Measurements from ENCODE around the gene GPR18. TPM values are rescaled to one million over a fixed set of nuclear protein-coding genes. Genes with fewer than 3 reads are reported as not detected.

Gene GPR18
- total and polyA plus RNA-seq, 2 of the 4 experiments (the other 2 are of a cell fraction): not detected

DNA sequence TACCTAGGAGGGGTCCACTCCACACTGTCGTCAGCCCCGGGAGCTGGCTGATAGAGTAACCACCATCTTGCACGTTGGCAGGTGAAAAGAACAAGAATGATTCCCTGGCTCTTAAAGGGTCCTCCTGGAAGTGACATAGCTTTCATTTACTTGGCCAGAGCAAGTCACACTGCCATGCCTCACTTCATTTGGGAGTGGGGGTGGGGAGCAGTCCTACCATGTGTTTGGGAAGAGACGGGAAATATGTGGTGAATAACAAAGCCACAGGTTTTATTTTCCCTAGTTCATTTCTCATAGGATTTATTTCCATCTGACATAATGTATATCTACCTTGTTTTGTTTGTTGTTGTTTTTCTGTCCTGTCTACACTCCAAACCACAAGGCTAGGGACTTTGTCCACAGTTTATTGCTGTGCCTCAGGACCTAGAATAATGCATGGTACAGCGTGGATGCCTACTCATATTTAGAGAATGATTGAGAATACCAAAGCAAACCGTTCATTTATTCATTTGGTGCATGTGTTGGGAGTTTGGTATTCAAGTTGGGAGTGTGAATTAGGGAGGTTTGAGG is 30.8 kb downstream of the GPR18 start:
- TF ChIP-seq FOS (IDR thresholded peaks at IDR 0.05; ENCODE audit: low read depth, low read length): no peak
- TF ChIP-seq POLR2A (IDR thresholded peaks at IDR 0.05; ENCODE audit: low read depth, low read length): no peak
- no peak for TF ChIP-seq MAZ (IDR thresholded peaks at IDR 0.05; ENCODE audit: borderline replicate concordance, low read depth, low read length)
- TF ChIP-seq, protein P1, sequence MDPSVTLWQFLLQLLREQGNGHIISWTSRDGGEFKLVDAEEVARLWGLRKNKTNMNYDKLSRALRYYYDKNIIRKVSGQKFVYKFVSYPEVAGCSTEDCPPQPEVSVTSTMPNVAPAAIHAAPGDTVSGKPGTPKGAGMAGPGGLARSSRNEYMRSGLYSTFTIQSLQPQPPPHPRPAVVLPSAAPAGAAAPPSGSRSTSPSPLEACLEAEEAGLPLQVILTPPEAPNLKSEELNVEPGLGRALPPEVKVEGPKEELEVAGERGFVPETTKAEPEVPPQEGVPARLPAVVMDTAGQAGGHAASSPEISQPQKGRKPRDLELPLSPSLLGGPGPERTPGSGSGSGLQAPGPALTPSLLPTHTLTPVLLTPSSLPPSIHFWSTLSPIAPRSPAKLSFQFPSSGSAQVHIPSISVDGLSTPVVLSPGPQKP (IDR thresholded peaks at IDR 0.05; ENCODE audit: borderline replicate concordance, low read depth, low read length): no peak
- no peak for TF ChIP-seq NFE2L2 (IDR thresholded peaks at IDR 0.05; ENCODE audit: low read depth, low read length)
- no peak for TF ChIP-seq RCOR1 (IDR thresholded peaks at IDR 0.05; ENCODE audit: insufficient replicate concordance, low read length)
- TF ChIP-seq, protein P2, sequence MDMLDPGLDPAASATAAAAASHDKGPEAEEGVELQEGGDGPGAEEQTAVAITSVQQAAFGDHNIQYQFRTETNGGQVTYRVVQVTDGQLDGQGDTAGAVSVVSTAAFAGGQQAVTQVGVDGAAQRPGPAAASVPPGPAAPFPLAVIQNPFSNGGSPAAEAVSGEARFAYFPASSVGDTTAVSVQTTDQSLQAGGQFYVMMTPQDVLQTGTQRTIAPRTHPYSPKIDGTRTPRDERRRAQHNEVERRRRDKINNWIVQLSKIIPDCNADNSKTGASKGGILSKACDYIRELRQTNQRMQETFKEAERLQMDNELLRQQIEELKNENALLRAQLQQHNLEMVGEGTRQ (IDR thresholded peaks at IDR 0.05; ENCODE audit: low read depth, low read length): no peak
- TF ChIP-seq, protein P3, sequence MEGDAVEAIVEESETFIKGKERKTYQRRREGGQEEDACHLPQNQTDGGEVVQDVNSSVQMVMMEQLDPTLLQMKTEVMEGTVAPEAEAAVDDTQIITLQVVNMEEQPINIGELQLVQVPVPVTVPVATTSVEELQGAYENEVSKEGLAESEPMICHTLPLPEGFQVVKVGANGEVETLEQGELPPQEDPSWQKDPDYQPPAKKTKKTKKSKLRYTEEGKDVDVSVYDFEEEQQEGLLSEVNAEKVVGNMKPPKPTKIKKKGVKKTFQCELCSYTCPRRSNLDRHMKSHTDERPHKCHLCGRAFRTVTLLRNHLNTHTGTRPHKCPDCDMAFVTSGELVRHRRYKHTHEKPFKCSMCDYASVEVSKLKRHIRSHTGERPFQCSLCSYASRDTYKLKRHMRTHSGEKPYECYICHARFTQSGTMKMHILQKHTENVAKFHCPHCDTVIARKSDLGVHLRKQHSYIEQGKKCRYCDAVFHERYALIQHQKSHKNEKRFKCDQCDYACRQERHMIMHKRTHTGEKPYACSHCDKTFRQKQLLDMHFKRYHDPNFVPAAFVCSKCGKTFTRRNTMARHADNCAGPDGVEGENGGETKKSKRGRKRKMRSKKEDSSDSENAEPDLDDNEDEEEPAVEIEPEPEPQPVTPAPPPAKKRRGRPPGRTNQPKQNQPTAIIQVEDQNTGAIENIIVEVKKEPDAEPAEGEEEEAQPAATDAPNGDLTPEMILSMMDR (conservative IDR thresholded peaks at IDR 0.05; ENCODE audit: low read depth, low read length): no peak
- TF ChIP-seq CHD1 (IDR thresholded peaks at IDR 0.05; ENCODE audit: low read depth, low read length): no peak
- TF ChIP-seq SMC3 (IDR thresholded peaks at IDR 0.05; ENCODE audit: low read depth, low read length): no peak
- TF ChIP-seq MAFK (IDR thresholded peaks at IDR 0.05; ENCODE audit: low read depth, low read length): no peak
- TF ChIP-seq CEBPB (IDR thresholded peaks at IDR 0.05; ENCODE audit: low read depth, low read length): no peak
- TF ChIP-seq MXI1 (IDR thresholded peaks at IDR 0.05; ENCODE audit: borderline replicate concordance, low read depth, low read length): no peak
- TF ChIP-seq RAD21 (IDR thresholded peaks at IDR 0.05; ENCODE audit: low read length): no peak
- TF ChIP-seq RFX5 (IDR thresholded peaks at IDR 0.05; ENCODE audit: low read depth, low read length): no peak
- TF ChIP-seq BHLHE40 (IDR thresholded peaks at IDR 0.05; ENCODE audit: low read depth, low read length): no peak
- Histone ChIP-seq H3K4ac (ENCODE audit: low read depth, low read length) (peak overlapping the region; percentile 63), H4K20me1 (ENCODE audit: insufficient read depth, low read length) (peaks cover 29% of the 10 kb centered on the region), H3K23ac (ENCODE audit: low read depth, low read length) (peak overlapping the region; percentile 34; the same call in 1 of the 2 replicates), H4K91ac (ENCODE audit: insufficient read depth, low read depth, low read length) (peak overlapping the region; percentile 4; the same call in 1 of the 2 replicates), H3K79me1 (ENCODE audit: low read depth in 1 of 2, low read length in 2 of 2) (peaks cover 53 to 63% of the 10 kb centered on the region in 2 experiments), H4K5ac (ENCODE audit: low read depth, low read length) (no peak overlapping the region), H3K4me3 (ENCODE audit: insufficient read depth, low read depth, low read length) (no peak overlapping the region), H2BK120ac (ENCODE audit: low read depth, low read length) (peak overlapping the region; percentile 67), H3K9ac (ENCODE audit: low read depth, low read length) (no peak overlapping the region), H3K56ac (ENCODE audit: extremely low read depth, insufficient read depth, low read length) (no peak overlapping the region), H2BK5ac (ENCODE audit: low read depth, low read length, poor library complexity, severe bottlenecking) (peak overlapping the region; percentile 9), H3K36me3 (ENCODE audit: control insufficient read depth, insufficient read depth, low read length) (no peaks in the 10 kb centered on the region), H2AFZ (replicated peaks; ENCODE audit: low read length, poor library complexity) (no peak overlapping the region), H3K9me1 (ENCODE audit: insufficient read depth, low read length) (peaks cover 31% of the 10 kb centered on the region), H3K14ac (replicated peaks; ENCODE audit: low read depth, low read length) (peak overlapping the region; percentile 69), H3K18ac (ENCODE audit: low read depth, low read length) (no peak overlapping the region; the same call in 1 of the 2 replicates), H3K9me3 (ENCODE audit: control insufficient read depth, insufficient read depth, low read length) (no peaks in the 10 kb centered on the region), H3K27me3 (ENCODE audit: control insufficient read depth, insufficient read depth, low read length) (no peaks in the 10 kb centered on the region), H3K4me1 (ENCODE audit: control insufficient read depth, insufficient read depth, low read length) (peaks cover 16% of the 10 kb centered on the region), H2AK5ac (ENCODE audit: low read depth, low read length) (peak overlapping the region; percentile 96; the same call in 1 of the 2 replicates), H2BK20ac (ENCODE audit: low read depth, low read length) (peak overlapping the region; percentile 85), H4K8ac (ENCODE audit: low read depth in 2 of 2, low read length in 2 of 2) (no peak overlapping the region; a peak in 1 of 4 replicates), H2BK15ac (ENCODE audit: low read depth, low read length) (peak overlapping the region; percentile 93; the same call in 1 of the 3 replicates), H3K4me2 (ENCODE audit: low read depth, low read length) (no peak overlapping the region), H3K27ac (ENCODE audit: insufficient read depth, low read length) (no peak overlapping the region), H2AK9ac (replicated peaks; ENCODE audit: low read depth, low read length, poor library complexity) (no peak overlapping the region)
- in situ Hi-C loops (cut with MboI; ENCODE audit: low sequenced_read_pairs) (no loop called here), dilution Hi-C loops (cut with HindIII; ENCODE audit: low sequenced_read_pairs, unreplicated experiment) (no loop called here), intact Hi-C loops (cut with micrococcal nuclease) (no loop called here)
- ATAC-seq (ENCODE audit: low read depth): no peak
- no peak for DNase-seq
- no TSS peak for BruUV-seq (replicated peaks)
- ChIA-PET POLR2A (ENCODE audit: unreplicated experiment) (no interaction called here), CTCF (no interaction called here)
- WGBS, 2 experiments (ENCODE audit: extremely low coverage in 2 of 2, insufficient read length in 1 of 2): no CpG with 5 or more reads among the region's 6 CpGs

Data from IMR-90 (cell line).